ENCODE measurements around the gene SNX9.
"Not testable (repeated sequence)": the region's sequence is repeated elsewhere in the genome, so short reads cannot be mapped to it uniquely, and the experiment has no call there.

Gene SNX9

GRCh38 chr6:157892363-157892877, 69.4 kb downstream of the SNX9 start:
- no peak for DNase-seq

GRCh38 chr6:157893238-157893637, 70.2 kb downstream of the SNX9 start:
- peak; percentile 39 for DNase-seq

GRCh38 chr6:157895585-157895984, 72.5 kb downstream of the SNX9 start:
- no peak for DNase-seq

GRCh38 chr6:157896932-157897331, 73.9 kb downstream of the SNX9 start:
- DNase-seq: no peak

GRCh38 chr6:157898169-157898568, 75.1 kb downstream of the SNX9 start:
- no peak for DNase-seq

GRCh38 chr6:157898640-157899039, 75.6 kb downstream of the SNX9 start:
- DNase-seq: no peak

GRCh38 chr6:157900262-157900661, 77.2 kb downstream of the SNX9 start:
- not testable (repeated sequence) for DNase-seq

GRCh38 chr6:157900751-157901150, 77.7 kb downstream of the SNX9 start:
- not testable (repeated sequence) for DNase-seq

GRCh38 chr6:157904999-157905398, 82.0 kb downstream of the SNX9 start:
- DNase-seq: no peak

- no peak for DNase-seq
Measured at GRCh38 chr6:157905590-157906342, 82.7 kb downstream of the SNX9 start.

- no peak for DNase-seq
Measured at GRCh38 chr6:157906537-157907061, 83.6 kb downstream of the SNX9 start.

- no peak for DNase-seq
Measured at GRCh38 chr6:157907651-157908050, 84.6 kb downstream of the SNX9 start.

GRCh38 chr6:157908369-157909281, 85.6 kb downstream of the SNX9 start:
- no peak for DNase-seq

GRCh38 chr6:157909282-157909664, 86.2 kb downstream of the SNX9 start:
- no peak for DNase-seq

- DNase-seq: no peak
Measured at GRCh38 chr6:157911278-157911677, 88.2 kb downstream of the SNX9 start.

GRCh38 chr6:157911786-157912185, 88.7 kb downstream of the SNX9 start:
- DNase-seq: no peak

- no peak for DNase-seq
Measured at GRCh38 chr6:157912326-157912725, 89.3 kb downstream of the SNX9 start.

- no peak for DNase-seq
Measured at GRCh38 chr6:157921685-157922367, 98.8 kb downstream of the SNX9 start.

GRCh38 chr6:157925771-157926170, 102.7 kb downstream of the SNX9 start:
- DNase-seq: no peak

GRCh38 chr6:157927011-157927410, 104.0 kb downstream of the SNX9 start:
- DNase-seq: no peak

- DNase-seq: no peak
Measured at GRCh38 chr6:157928428-157928827, 105.4 kb downstream of the SNX9 start.

- no peak for DNase-seq
Measured at GRCh38 chr6:157929076-157929475, 106.0 kb downstream of the SNX9 start.

- no peak for DNase-seq
Measured at GRCh38 chr6:157929765-157930319, 106.8 kb downstream of the SNX9 start.
